ENCODE results near the gene ENG.

Gene ENG

DNA sequence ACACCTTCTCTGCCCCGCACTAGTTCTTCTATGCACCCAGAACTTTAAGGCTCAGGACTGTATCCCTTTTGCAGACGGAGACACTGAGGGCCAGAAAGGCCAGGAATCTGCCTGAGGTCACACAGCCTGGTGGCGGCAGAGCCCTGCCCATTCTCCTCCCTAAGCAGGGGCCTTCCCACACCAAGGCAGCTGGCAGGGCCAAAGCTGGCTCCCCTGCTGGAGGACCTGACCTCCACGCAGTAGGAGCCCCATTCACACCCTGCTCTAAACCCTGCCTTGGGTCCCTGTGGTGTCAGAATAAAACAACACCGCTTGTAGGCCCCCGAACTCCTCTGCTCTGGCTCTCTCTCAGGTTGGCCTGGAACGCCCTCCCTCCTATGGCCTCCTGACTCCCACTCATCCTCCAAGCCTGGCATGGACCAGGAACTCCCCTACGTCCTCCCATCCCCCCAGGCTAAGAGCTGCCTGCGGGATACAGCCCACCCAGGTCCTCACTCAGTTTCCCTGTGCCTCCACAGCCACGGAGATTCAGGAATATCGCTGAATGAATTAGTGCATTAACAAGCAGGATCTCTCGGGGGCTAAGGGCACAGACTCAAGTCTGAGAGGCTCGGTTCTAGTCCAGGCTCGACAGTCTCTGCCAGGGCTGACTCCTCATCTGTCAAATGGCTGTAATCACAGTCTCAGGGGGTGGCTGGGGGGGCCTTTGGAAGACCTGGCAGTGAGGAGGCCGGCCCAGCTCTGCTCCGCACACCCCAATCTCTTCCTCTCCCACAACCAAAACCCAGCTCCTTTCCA is 42.1 kb upstream of the ENG start:
- TF ChIP-seq, protein P1, sequence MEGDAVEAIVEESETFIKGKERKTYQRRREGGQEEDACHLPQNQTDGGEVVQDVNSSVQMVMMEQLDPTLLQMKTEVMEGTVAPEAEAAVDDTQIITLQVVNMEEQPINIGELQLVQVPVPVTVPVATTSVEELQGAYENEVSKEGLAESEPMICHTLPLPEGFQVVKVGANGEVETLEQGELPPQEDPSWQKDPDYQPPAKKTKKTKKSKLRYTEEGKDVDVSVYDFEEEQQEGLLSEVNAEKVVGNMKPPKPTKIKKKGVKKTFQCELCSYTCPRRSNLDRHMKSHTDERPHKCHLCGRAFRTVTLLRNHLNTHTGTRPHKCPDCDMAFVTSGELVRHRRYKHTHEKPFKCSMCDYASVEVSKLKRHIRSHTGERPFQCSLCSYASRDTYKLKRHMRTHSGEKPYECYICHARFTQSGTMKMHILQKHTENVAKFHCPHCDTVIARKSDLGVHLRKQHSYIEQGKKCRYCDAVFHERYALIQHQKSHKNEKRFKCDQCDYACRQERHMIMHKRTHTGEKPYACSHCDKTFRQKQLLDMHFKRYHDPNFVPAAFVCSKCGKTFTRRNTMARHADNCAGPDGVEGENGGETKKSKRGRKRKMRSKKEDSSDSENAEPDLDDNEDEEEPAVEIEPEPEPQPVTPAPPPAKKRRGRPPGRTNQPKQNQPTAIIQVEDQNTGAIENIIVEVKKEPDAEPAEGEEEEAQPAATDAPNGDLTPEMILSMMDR (conservative IDR thresholded peaks at IDR 0.05; ENCODE audit: low read length): no peak
- TF ChIP-seq EZH2phosphoT487 (IDR thresholded peaks at IDR 0.05; ENCODE audit: borderline replicate concordance): no peak
- Histone ChIP-seq H3K9ac (ENCODE audit: low read depth, low read length, poor library complexity, severe bottlenecking) (no peak overlapping the region), H3K4me2 (ENCODE audit: low read depth, low read length, poor library complexity, severe bottlenecking) (peak overlapping the region; percentile 77)

DNA sequence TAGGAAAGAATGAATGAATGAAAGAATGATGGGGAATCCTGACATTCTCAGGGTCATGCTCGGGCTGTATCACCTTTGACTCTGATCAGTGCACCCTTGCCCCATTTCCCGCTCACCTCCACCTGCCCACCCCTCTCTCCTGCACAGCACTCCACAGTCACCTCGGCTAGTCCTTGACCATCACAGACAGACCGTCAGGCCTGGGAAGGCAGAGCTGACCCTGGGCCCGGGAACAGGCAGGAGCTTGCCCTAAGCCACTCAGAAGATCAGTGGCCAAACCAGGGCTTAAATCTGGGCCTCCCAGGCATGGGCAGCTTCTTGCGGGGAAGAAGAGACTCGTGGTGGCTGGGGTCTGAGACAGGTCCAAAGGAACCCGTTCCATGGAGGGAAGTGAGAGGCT is 41.4 kb upstream of the ENG start:
- Histone ChIP-seq H3K9ac (ENCODE audit: low read depth, low read length, poor library complexity, severe bottlenecking) (no peak overlapping the region), H4K20me1 (ENCODE audit: insufficient read depth, low read length, poor library complexity, severe bottlenecking) (peaks cover 14% of the 10 kb centered on the region), H3K9me2 (replicated peaks; ENCODE audit: low read depth, low read length) (no peaks in the 10 kb centered on the region), H3K9me3 (ENCODE audit: insufficient read depth, low read depth, low read length) (peaks cover 6% of the 10 kb centered on the region; the same call in 1 of the 2 replicates), H3K79me2 (ENCODE audit: insufficient read depth, low read length) (peaks cover 10% of the 10 kb centered on the region; the same call in 1 of the 2 replicates), H3F3A (ENCODE audit: low read depth) (no peaks in the 10 kb centered on the region), H3K36me3 (ENCODE audit: insufficient read depth, low read length) (peaks cover 38% of the 10 kb centered on the region; the same call in 1 of the 2 replicates), H3K4me1 (ENCODE audit: insufficient read depth, low read length, poor library complexity, severe bottlenecking) (peaks cover 19% of the 10 kb centered on the region), H3K27me3 (ENCODE audit: insufficient read depth, low read length, poor library complexity, severe bottlenecking) (no peaks in the 10 kb centered on the region), H3K4me3 (ENCODE audit: low read length, poor library complexity, severe bottlenecking) (no peak overlapping the region), H3K4me2 (ENCODE audit: low read depth, low read length, poor library complexity, severe bottlenecking) (no peak overlapping the region), H2AFZ (ENCODE audit: low read length) (no peak overlapping the region)
- TF ChIP-seq EZH2phosphoT487 (IDR thresholded peaks at IDR 0.05; ENCODE audit: borderline replicate concordance): no peak
- TF ChIP-seq, protein P1 (conservative IDR thresholded peaks at IDR 0.05; ENCODE audit: low read length): no peak

More for the DNA sequence above, 42.1 kb upstream of the ENG start:
- Histone ChIP-seq H3K79me2 (ENCODE audit: insufficient read depth, low read length) (peaks cover 10% of the 10 kb centered on the region; the same call in 1 of the 2 replicates), H2AFZ (ENCODE audit: low read length) (no peak overlapping the region), H3K27me3 (ENCODE audit: insufficient read depth, low read length, poor library complexity, severe bottlenecking) (no peaks in the 10 kb centered on the region), H3K9me2 (replicated peaks; ENCODE audit: low read depth, low read length) (no peaks in the 10 kb centered on the region), H4K20me1 (ENCODE audit: insufficient read depth, low read length, poor library complexity, severe bottlenecking) (peaks cover 14% of the 10 kb centered on the region), H3K9me3 (ENCODE audit: insufficient read depth, low read depth, low read length) (peaks cover 6% of the 10 kb centered on the region; the same call in 1 of the 2 replicates), H3F3A (ENCODE audit: low read depth) (no peaks in the 10 kb centered on the region), H3K36me3 (ENCODE audit: insufficient read depth, low read length) (peaks cover 35% of the 10 kb centered on the region; the same call in 1 of the 2 replicates), H3K4me3 (ENCODE audit: low read length, poor library complexity, severe bottlenecking) (peak overlapping the region; percentile 56), H3K4me1 (ENCODE audit: insufficient read depth, low read length, poor library complexity, severe bottlenecking) (peaks cover 19% of the 10 kb centered on the region)

DNA sequence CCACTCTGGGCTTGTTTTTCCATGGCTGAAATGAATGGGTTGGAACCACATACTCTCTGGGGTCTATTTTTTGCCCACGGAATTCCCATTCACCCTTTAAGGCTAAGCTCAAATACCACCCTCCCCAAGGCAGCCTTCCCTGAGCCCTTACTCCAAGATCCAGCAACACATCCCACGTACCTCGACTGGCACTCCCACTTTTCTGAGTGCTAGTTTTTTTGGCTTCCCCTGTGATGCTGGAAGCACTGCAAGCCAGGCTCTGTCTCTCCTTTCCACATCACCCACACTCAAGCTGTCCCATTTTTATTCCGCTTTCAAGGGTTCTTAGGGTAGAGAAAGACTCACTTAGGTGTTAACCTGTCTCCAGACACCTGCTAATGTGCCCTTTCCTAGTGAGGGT is 38.9 kb upstream of the ENG start:
- Histone ChIP-seq H3K9ac (ENCODE audit: low read depth, low read length, poor library complexity, severe bottlenecking) (no peak overlapping the region), H3K4me2 (ENCODE audit: low read depth, low read length, poor library complexity, severe bottlenecking) (no peak overlapping the region), H3F3A (ENCODE audit: low read depth) (no peaks in the 10 kb centered on the region), H3K36me3 (ENCODE audit: insufficient read depth, low read length) (peaks cover 49% of the 10 kb centered on the region; the same call in 1 of the 2 replicates), H4K20me1 (ENCODE audit: insufficient read depth, low read length, poor library complexity, severe bottlenecking) (peaks cover 8% of the 10 kb centered on the region), H3K4me1 (ENCODE audit: insufficient read depth, low read length, poor library complexity, severe bottlenecking) (peaks cover 7% of the 10 kb centered on the region), H3K4me3 (ENCODE audit: low read length, poor library complexity, severe bottlenecking) (no peak overlapping the region), H3K79me2 (ENCODE audit: insufficient read depth, low read length) (peaks cover 1% of the 10 kb centered on the region; the same call in 1 of the 2 replicates), H3K27me3 (ENCODE audit: insufficient read depth, low read length, poor library complexity, severe bottlenecking) (no peaks in the 10 kb centered on the region), H2AFZ (ENCODE audit: low read length) (no peak overlapping the region), H3K9me3 (ENCODE audit: insufficient read depth, low read depth, low read length) (peaks cover 6% of the 10 kb centered on the region; the same call in 1 of the 2 replicates), H3K9me2 (replicated peaks; ENCODE audit: low read depth, low read length) (no peaks in the 10 kb centered on the region)
- TF ChIP-seq, protein P1 (conservative IDR thresholded peaks at IDR 0.05; ENCODE audit: low read length): no peak
- no peak for TF ChIP-seq EZH2phosphoT487 (IDR thresholded peaks at IDR 0.05; ENCODE audit: borderline replicate concordance)

All from Loucy (cell line).